GM19025 (cell line): Measurements from ENCODE around the gene TP53I13.
A peak's percentile ranks its signal among the peaks of the same experiment; 100 is the strongest.

Experiments used
- ATAC-seq: cut with Tn5 transposase; IDR thresholded peaks from one replicate; pipeline ENCODE4 v1.9.1; 2021; ENCODE audit warnings: mild to moderate bottlenecking, low read depth, moderate library complexity; ENCODE audit not compliant: unreplicated experiment

The TP53I13 gene

DNA sequence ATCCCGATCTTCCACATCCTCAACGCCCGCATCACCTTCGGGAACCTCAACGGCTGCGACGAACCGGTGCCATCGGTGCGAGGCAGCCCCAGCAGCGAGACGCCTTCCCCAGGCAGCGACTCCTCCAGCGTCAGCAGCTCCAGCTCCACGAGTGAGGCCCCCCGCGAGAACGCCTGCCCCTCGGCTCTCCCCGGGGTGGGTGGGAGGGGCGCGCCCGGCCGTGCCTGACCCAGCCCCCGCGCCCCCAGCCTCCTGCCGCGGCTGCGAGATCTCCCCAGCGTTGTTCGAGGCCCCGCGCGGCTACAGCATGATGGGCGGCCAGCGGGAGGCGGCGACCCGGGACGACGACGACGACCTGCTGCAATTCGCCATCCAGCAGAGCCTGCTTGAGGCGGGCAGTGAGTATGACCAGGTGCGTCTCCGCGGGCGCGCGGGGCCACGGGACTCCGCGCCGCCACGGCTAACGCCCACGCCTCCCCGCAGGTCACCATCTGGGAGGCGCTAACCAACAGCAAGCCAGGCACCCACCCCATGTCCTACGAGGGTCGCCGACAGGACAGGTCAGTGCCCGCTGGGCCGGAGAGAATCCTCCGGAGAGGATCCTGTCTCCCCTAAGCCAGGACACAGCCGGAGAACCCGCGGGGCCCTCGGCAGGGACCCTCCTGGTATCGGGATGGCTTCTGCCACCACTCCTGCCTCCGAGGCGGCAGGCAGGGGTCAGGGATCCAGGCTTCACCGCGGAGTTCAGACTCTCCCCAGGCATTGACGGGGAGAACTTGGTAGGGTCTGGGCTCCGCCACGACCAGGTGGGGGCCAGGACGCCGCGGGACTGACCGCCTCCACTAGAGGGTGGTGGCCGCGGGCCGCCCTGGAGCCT lies 44.1 kb downstream of the TP53I13 start:
- ATAC-seq, result no peak

DNA sequence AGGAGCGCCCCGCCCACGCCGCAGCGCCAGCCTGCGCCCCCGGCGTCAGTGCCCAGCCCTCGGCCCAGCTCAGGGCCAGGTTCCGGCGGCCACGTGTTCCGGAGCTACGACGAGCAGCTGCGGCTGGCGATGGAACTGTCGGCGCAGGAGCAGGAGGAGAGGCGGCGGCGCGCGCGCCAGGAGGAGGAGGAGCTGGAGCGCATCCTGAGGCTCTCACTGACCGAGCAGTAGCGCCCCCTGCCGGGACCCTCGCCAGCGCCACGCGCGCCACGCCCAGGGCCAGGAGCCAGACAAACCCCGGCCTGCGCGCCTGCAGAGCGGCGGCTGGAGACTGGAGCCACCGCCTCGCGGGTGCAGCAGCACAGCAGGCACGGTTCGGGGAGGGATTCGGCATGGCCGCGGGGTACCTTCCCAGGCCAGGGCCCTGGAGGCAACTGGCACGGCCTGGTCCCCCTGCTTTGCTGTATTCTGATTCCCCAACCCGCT lies 44.9 kb downstream of the TP53I13 start:
- peak; percentile 40 for ATAC-seq

- ATAC-seq, result no peak
Observed at GRCh38 chr17:29613856-29614255, 45.4 kb downstream of the TP53I13 start.

DNA sequence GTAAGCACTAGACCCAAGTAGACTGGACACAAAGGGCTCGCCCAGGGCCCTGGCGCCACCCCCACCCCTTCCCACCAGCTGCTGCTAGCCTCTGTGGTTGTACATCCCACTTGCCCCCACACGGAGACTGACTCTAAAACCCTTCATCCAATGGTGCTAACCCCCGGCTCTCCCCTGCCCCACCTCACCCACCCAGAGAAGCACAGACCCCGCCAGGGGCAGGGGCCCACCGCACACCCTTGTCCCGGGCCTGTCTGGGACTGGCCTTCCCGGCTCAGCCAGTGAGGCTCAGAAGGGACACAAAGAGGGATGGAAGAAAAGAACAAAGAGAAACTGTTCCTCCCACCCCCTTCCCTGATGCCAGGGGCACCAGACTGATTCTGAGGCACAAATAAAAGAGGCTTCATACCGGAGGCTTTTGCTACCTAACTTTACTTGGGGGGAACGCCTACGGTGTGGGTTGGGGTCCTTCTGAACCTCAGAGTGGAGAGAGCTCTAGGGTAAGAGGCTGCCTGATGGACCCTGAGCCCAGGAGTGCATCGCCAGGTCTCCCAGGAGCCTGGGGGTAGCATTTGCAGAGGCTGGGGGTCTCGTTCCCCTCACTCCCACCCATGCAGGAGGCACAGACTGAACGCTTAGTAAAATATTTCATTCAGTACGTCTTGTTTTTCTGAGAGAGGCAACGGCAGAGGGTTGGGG lies 46.0 kb downstream of the TP53I13 start:
- no peak for ATAC-seq

DNA sequence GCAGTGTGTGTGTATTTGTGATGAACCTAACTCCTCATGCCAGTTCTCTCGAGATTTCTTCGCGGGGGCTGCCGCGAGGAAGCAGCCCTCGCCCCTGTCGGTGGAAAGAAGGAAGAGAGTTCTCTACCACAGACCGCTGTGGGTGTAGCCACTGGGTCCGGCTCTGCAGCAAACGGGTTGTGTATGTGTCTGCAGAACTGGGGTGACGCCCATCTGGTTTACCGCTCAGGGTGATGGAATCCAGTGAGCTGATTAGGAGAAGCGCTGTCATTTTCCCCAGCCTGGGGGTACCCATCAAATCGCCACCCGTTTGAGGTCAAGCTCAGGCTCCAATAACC lies 46.5 kb downstream of the TP53I13 start:
- no peak for ATAC-seq

GRCh38 chr17:29615492-29616299 lies 47.2 kb downstream of the TP53I13 start:
- peak; percentile 51 for ATAC-seq

DNA sequence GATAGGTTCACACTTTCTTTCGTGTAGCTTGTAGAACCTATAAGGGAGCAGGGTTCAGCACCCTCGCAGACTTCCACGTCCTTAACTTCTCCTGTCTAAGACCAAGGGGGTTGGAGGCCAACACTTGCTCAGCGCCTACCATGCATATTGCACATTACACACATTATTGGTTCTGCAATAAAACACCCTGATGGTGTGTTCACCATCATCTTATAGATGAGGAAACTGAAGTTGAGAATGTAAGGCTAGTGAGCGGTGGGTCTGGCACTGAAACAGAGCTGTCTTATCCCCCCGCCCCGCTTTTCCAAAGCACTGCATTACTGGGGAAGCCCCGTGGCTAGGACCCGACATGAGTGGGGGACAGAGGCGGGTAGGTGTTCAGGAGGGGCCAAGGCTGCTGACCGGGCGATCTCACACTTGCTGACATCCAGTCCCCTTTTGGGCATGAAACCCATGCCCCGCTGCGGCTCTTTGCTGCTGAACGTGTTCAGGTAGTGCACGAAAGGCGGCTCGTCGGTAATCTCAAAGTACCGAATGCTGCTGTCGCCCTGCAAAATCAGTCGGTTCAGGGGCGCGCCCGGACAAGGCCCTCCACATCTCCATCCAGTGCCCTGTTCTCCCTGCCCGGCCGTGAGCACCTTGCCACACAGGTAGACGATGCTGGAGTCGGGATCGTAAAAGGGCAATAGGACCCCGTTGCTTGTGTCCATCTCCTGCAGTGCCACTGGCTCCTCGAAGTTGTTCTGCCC lies 48.0 kb downstream of the TP53I13 start:
- ATAC-seq, result no peak

DNA sequence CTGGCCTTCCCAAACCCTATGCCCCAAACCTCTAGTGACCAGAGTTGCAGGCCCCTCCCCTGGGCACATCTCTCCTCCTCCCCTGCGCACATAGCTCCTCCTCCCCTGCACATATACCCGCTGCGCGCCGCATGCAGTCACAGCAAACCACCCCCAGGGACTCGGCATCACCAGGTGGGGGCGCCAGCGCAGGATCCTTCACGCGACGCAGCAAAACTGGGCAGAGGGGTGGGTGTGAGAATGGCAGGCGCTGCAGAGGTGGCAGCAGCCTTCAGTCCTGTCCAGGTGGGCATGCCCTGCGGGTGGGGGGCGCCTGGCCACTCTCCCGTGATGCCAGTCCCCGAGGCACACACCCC lies 48.6 kb downstream of the TP53I13 start:
- ATAC-seq, result peak; percentile 35

- peak; percentile 27 for ATAC-seq
Observed at GRCh38 chr17:29617481-29618271, 49.2 kb downstream of the TP53I13 start.

GRCh38 chr17:29618272-29619065 lies 50.0 kb downstream of the TP53I13 start:
- no peak for ATAC-seq

GRCh38 chr17:29619251-29619650 lies 50.8 kb downstream of the TP53I13 start:
- ATAC-seq, result no peak

GRCh38 chr17:29620271-29620670 lies 51.8 kb downstream of the TP53I13 start:
- no peak for ATAC-seq

GRCh38 chr17:29620779-29621500 lies 52.4 kb downstream of the TP53I13 start:
- no peak for ATAC-seq

- no peak for ATAC-seq
Observed at GRCh38 chr17:29621751-29622194, 53.3 kb downstream of the TP53I13 start.
